HG02623 (cell line): ENCODE data around the gene TCF7L1.

Source experiments
- ATAC-seq: cut with Tn5 transposase; IDR thresholded peaks from one replicate; pipeline ENCODE4 v1.9.1; 2021; ENCODE audit warnings: moderate library complexity; ENCODE audit not compliant: unreplicated experiment

TCF7L1 gene

DNA sequence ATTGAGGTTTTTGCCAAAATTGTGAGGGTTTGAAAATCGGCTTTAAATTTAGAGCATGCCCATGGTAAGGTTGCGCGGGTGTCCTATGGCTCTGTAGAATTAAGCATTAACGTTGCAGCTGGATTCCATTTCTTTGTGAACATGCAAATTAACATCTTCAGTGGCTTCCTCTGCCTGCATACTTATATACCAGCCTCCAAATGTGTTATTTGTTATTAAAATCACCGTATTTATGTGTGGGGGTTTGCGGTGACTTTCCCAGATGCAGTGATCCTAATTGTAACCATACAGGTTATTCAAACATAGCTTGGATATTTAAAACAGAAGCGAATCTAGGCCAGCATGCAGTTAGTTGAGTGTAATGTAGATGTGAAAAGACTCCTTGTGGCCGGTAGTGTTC lies 114.4 kb downstream of the TCF7L1 start:
- no peak for ATAC-seq

DNA sequence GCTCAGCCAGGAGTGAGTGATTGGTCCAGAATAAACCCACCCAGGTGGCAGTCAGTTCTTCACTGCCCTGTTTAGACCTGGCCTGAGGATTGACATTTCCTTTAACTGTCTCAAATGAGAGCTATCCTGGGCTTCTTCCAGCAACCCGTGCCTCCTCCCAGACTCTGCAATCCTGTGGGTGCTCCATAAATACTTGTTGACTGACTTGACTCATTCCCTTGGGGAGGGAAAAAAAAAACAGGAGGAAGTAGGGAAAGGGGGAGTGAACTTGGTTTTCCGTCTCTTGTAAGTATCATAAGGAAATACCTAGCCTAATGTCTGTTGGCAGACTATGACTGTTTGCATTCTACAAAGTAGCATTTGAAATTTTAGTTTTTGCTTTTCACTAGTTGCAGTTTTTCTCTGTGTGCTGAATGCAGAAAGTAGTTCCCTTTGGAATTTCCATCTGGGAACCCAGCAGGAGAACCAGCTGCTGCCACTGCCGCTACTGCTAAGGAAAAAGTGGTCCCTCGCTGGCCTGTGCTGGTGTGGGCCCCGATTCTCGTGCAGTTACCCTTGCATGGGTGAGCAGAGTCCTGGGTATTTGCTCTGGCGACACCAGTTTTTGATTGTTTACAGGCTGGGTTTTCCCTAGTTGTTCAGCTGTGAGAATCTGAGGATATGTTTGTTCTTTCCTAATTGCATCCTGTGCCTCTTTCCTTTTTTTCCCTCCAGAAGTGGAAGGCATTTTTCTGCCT lies 115.7 kb downstream of the TCF7L1 start:
- no peak for ATAC-seq

DNA sequence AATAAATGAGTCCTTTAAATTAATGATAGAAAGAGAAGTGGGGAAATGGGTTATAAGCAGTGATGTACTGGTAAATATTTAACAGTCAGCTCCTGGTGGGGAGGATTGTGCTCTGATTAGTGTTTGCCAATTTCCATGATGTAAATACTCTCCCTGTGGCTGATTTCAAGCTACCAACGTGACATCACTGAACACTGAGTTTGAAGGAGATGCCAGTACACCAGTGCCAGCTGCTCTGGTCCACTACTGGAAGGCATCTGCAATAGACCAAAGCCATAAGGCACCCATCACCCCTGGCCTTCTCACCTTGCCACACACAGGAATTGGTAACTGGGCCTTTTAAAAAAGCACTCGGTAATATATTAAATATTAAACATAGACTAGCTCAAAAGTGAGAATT lies 116.9 kb downstream of the TCF7L1 start:
- ATAC-seq: no peak

DNA sequence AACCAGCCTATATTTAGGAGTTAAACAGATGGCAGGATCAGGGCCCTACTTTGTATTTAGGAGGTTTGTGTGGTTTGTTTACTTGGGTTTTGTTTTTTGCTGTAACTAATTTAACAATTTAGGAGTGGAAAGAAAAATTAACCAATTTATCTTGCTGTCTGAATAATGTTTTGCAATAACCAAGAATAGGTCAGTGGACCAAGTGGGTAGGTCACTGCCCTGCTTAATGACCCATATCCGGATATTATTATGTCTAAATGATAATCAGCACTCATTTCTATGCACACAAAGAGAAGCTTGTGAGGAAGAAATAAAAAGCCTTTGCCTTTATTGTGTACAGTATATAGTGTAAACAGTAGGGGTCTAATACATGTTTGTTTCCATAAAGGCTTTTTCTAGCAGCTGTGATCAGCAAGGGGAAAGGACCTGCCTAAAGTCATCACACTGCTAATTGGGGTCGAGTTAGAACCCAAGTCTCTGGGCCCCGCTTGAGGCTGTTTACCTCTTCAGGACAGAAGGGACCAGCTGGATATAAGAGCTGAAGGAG lies 118.0 kb downstream of the TCF7L1 start:
- ATAC-seq: no peak

DNA sequence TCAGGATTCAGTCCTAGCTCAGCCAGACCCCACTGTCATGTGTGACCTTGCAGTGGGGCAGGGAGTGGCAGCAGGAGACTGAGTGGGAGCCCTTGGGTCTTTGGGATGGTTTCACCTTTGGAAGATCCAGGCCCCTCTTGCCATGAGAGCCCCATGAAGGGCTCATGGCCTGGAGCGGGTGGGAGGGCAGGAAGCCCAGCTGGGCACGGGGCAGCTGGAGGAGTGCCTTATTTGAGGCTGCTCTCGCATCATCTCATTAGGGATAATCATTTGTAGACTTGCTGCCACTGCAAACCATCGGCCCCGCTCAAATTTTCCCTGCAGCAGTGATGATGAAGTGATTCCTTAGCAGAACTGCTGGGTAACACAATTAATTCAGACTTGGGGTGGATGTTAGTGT lies 120.7 kb downstream of the TCF7L1 start:
- no peak for ATAC-seq

DNA sequence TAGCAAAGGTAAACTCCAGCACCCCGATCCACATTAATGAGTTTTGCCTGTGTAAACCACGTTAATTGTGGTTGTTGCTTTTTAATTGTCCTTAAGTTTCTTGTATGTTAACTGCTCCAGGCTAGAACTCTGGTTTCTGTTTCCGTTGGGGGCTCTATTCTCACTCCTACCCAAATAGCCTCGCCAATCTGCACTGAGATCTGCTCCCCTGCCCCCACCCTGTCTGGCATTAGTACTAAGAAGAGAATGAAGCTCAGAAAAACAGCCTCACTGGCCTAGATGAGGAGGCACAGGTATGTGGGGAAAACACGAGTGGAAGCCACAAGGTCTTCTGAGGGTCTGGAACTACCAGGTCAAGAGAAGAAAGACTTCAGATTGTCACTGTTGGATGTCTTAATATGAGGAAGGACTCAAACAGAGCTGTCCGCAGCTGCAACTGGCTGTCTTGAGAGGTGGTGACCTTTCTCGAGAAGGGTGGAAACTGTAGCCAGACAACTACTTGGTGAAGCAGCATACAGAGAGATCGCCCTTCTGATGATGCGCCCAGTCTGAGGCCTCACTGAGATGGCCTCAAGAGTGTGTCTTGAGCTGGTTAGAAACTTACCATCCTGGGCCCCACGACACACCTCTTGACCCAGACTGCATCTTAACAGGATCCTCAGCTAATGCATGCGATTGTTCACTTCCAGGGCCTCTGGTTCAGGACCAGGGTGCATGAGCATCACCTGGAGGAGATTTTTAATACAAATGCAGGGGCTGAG lies 121.5 kb downstream of the TCF7L1 start:
- ATAC-seq: no peak

DNA sequence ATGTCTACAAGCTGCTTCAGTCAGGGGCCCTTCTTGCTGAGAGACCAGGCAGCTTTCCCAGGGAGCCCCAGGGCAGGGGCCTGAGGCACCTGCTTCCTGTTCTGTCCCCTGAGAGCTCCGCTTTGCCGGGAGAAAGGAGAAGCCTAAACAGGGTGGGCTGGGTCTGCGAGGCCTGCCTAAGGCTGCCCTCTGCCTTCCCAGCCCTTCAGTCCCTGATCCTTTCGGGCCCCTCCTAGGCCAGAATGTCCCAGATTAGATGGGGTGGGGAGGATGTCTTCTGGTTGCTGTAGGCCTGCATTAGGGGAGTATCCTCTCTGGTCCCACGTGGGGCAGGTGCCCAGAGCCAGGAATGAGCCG lies 122.2 kb downstream of the TCF7L1 start:
- ATAC-seq: no peak

DNA sequence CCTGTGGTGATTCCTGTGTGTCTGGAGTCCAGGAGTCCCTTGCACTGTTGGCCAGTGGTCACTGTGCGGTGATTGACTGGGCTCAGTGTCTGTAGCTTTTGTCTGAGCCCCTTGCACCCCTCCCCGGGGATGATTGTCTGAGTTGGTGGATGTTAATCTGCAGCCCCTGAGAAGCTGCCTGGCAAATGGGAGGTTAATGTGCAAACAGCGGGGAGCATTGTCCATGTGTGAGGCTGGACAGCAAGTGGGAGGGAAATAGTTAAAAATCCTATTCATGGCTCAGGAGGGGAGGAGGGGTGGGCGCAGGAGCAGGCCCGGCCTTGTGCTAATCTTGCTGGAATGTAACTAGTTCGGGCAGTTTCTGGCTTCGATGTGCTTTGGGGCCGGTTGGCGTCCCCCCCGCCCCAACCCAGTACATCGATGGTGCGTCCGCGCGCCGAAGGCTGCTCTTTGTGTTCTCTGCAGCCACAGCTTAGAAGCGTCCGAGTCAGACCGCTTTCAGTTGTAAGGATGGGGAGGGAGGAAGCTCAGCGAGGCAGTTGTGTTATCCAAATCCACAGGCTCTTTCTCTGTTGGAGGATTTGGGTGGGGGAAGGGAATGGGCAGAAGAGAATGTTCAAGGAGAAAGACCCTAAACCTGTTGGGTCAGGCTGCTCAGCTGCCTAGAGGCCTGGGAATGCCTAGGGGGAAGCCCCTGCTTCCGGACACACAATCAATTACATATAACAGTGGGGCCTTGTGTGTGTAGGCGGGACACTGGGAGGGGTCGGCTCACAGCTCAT lies 122.8 kb downstream of the TCF7L1 start:
- ATAC-seq: no peak

DNA sequence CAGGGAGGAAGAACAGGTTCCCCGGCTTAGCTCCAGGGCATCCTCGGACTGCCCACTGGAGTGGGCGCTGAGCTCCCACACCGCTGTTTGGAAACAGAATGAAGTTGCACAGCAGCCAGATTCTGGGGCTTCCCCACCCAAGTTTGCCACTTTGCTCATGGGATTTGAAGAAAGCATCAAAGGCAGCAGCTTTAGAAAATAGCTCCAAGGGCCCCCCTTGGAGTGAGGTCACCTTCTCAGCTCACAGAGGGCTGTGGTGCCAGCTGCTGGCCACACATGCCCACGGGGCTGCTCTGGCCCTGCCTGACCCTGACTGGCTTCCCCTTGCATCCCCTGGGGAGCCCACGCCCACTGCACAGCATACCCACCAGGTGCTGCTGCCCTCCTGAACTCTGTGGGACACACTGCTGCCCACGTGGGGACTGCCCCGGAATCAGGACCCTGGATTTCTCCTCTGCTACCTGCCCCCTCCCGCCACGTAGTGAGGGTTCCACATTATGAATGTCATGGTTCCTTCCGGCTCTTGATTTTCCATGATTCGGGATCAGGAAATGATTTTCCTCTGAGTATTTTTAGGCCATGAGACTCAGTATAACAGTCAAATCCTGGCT lies 124.3 kb downstream of the TCF7L1 start:
- no peak for ATAC-seq

DNA sequence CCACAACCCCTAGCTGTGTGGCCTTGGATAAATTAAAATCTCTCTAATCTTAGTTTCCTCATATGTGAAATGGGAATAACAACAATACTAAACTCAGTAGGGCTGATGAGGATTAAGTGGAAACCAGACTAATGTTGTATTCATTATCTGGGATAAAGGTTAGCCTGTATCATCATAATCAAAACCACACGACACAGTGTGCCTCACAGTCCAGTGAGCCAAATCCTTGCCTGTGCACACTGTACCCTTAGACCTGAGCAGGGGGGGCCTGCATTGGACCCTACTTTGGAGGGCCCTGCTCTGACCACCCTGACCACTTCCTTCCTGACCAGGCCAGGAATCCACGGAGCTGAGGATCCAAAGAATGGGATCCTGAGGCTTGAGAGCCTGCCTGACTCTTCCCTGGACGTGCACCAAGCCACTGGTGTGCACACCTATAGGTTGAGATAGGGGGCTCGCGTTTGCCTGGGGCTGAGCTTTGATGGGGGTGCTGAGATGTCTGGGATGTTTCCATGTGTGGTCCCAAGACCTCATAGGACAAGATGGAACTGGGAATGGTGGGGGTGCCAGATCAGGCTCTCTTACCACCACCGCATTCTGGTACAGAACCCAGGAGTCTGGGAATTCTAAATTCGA lies 124.9 kb downstream of the TCF7L1 start:
- no peak for ATAC-seq

DNA sequence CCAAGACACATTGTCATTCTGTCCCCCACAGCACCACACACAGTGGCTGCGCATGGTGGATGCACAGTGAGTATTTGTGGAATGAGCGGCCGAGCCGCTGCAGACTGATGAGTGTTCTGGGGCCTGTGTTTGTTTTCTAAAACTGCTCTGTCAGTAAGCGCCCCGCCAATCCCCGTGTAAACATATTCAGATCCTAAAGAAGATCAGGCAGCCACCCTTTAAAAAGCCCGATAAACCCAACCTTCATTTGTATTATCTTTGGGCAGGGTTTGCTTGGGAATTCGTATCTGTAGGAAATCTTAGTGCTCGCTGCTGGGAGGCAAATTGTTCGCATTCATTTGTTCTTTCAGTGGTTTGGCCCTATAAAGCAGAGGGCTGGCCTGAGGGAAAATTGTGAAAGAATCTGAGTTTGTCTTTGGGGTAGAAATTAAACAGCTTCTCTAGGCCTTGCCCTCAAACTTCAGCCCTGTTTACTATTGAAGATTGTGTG lies 126.0 kb downstream of the TCF7L1 start:
- no peak for ATAC-seq

DNA sequence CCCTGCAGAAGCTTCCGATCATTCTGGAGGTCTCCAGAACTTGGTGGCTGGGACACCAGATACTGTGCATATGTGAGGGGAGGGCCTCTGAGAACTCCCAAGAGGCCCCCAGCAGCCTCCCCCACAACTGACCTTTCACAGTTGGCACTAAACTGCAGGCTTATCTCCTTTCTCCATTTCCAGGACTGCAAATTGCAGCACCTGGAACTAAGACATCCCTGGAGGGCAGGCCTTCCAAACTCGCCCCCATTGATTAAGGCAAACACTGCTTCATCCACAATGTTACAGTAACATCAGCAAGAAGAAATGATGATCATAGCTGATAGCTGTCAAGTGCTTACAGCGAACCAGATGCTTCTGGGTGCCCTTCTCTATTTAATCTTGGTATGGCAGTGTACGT lies 126.7 kb downstream of the TCF7L1 start:
- no peak for ATAC-seq

DNA sequence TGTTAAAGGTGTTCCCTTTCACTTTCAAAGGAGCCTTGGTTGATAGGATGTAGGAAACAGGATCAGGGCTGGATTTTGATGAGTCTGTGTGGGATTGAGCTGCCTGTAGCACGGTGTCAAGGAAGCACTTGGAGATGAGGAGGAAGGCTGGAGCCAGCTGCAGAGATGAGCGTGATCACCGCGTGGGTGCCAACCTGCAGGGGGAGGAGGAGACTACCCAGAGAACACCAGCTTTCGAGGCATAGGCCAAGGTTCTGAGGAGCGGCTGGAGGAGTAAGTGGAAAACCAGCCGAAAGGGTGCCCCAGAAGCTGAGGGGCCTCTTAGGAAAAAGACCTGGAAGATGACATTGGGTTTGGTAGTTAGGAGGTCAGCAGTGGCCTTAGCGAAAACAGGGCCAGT lies 130.4 kb downstream of the TCF7L1 start:
- ATAC-seq: no peak

DNA sequence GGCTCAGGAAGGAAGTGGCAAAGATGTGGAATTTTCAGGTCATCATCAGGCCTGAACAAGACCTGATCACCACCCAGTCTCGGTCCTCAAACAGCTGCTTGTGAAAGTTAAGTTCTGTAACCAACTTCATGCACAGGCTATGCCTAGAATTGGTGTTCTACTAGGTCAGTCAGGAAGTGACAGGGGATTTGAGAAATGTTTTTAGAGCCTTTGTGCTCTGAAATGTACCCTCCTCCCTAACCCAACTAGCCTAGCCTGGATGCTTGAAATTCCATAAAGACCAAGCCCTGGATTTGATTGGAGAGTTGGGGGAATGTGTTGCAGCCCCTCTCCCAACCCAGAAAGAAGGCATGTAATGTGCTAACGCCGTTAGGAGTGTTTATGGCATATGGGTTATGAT lies 131.3 kb downstream of the TCF7L1 start:
- no peak for ATAC-seq

DNA sequence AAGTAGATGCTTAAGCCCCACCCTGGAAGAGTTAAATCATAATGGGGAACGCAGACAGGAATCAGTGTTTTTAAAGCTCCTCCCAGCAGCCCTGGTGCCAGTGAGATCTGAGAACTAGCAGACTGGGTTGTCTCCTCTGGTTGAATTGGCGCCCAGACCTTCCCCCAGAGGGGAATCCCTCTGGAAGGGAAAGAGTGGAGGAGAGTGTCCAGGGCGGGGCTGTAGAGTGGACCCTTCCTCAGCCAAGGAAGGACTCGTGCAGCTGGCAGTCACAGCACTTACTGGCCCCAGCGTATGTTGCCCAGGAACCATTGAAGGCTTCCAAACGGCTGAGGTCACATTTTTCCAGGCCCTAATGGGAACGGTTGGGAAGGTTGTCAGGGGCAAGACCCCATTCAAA lies 132.1 kb downstream of the TCF7L1 start:
- no peak for ATAC-seq

DNA sequence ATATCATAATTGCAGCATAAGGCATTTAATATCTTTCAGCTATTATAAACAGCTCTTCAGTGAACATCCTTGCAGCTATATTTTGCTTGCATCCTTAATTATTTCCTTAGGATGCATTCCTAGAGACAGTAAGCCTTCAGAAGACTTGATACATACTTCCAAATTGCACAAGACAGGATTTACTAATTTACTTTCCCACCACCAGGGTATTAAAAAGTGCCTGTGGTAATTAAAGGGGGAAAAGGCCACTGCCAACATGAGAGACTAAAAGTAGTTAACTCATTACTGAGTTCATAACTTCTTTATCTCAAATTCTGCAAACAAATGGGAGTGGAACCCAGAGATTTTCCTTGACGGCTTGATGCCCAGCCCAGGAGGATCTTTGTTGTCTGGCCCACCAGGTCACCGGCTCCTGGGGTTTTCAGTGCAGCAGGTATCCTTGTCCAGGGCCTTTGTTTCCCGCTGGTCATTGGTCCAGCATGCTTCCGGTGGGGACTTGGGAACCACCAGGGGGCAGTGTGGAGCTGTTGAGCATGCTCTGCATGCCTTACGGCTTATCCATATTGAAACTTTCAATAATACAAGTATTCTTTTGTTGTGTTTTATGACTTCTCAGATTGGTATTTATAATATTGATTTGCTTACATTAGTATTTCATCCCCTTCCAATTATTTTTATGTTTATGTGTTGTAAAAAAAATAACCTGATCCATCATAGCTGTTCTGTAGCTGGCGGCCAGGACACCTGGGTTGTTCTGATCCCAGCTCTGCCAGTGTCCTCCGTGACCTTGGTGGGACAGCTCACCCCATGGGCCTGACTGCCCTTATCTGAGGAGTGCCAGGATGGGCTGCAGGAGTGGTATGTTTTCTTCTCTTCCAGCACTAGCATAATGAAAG lies 133.2 kb downstream of the TCF7L1 start:
- ATAC-seq: no peak

DNA sequence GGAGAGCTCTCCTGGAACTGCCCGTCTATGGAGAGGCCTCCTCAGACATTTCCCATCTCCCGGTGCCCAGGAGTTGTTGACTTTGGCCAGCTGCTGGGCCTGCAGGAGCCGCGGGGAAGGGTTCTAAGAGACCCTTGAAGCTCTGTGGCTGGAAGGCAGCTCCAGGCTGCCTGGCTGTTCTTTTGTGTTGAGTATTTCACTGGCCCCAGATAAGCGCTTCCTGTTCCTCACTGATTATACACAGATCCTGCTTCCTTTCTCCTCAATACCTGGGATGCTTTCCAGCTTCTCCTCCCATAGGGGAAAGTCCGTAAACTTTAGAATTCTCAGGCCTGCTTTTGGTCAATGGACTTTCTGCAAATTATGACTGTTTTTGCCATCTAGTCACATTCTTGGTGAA lies 136.8 kb downstream of the TCF7L1 start:
- ATAC-seq: no peak

DNA sequence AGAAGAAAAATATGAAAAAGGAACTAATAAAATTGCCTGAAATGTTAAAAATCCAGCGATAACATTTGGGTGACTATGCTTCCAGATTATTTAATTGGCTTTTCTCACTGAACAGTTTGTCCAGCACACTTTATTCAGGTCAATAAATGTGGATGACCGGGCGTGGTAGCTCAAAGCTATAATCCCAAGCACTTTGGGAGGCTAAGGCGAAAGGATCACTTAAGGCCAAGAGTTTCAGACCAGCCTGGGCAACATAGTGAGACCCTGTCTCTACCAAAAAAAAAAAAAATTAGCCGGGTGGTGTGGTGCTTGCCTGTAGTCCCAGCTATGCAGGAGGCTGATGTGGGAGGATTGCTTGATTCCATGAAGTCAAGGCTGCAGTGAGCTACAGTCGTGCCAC lies 139.2 kb downstream of the TCF7L1 start:
- ATAC-seq: no peak
